Measurements from ENCODE around the gene TRIO. TPM values are rescaled to one million over a fixed set of nuclear protein-coding genes. Genes with fewer than 3 reads are reported as not detected.
A peak's percentile ranks its signal among the peaks of the same experiment; 100 is the strongest.

Gene TRIO
- total and polyA plus RNA-seq, 5 experiments from 2014 or later: 0.69 to 8.3 (median 4.0) TPM; not detected in 1

- POLR2A ChIA-PET: no interaction called here
- H3K4me3 Mint-ChIP-seq: no peak overlapping the region
- ATAC-seq (no peak), DNase-seq (no peak)
- H3K9me3 Mint-ChIP-seq: peaks cover 0 to 8% (median 2%) of the 10 kb centered on the region in 9 donors
- peaks cover 3 to 34% (median 6%) of the 10 kb centered on the region in 4 donors for H3K4me1 Mint-ChIP-seq
- no peaks in the 10 kb centered on the region for H3K36me3 Mint-ChIP-seq
- H3K27ac Mint-ChIP-seq: no peak overlapping the region
- H3K27me3 Mint-ChIP-seq: peaks cover 0 to 14% (median 2%) of the 10 kb centered on the region in 5 donors
Measured at GRCh38 chr5:14260637-14261036, 117.5 kb downstream of the TRIO start.

GRCh38 chr5:14261235-14261634 lies 118.1 kb downstream of the TRIO start:
- Mint-ChIP-seq H3K9me3 (peaks cover 0 to 2% (median 0%) of the 10 kb centered on the region in 9 donors), H3K4me1 (peaks cover 3 to 34% (median 6%) of the 10 kb centered on the region in 4 donors), H3K27ac (peak overlapping the region in 1 of 10 donors; percentile 3), H3K36me3 (no peaks in the 10 kb centered on the region), H3K27me3 (peaks cover 0 to 14% (median 5%) of the 10 kb centered on the region in 5 donors), H3K4me3 (no peak overlapping the region)
- POLR2A ChIA-PET: no interaction called here
- ATAC-seq: no peak
- DNase-seq: no peak

GRCh38 chr5:14261856-14262611 lies 118.9 kb downstream of the TRIO start:
- H3K27ac Mint-ChIP-seq: peak overlapping the region in 1 of 10 donors; percentile 56
- POLR2A ChIA-PET: interaction anchor here (0.7 kb wide), 1 partner anchor 1021 kb away, joined by 3 read pairs; no protein-coding TSS in a partner anchor
- peaks cover 0 to 13% (median 5%) of the 10 kb centered on the region in 5 donors for H3K27me3 Mint-ChIP-seq
- H3K9me3 Mint-ChIP-seq: peaks cover 0 to 1% (median 0%) of the 10 kb centered on the region in 9 donors
- DNase-seq (no peak), ATAC-seq (no peak)
- no peak overlapping the region for H3K4me3 Mint-ChIP-seq
- peaks cover 3 to 30% (median 6%) of the 10 kb centered on the region in 4 donors for H3K4me1 Mint-ChIP-seq
- H3K36me3 Mint-ChIP-seq: no peaks in the 10 kb centered on the region

- DNase-seq: no peak
- Mint-ChIP-seq H3K27me3 (peaks cover 0 to 23% (median 10%) of the 10 kb centered on the region in 5 donors), H3K4me3 (no peak overlapping the region), H3K27ac (no peak overlapping the region), H3K36me3 (no peaks in the 10 kb centered on the region), H3K9me3 (no peaks in the 10 kb centered on the region), H3K4me1 (peaks cover 3 to 30% (median 6%) of the 10 kb centered on the region in 4 donors)
- POLR2A ChIA-PET: no interaction called here
- no peak for ATAC-seq
Measured at GRCh38 chr5:14263113-14263512, 120.0 kb downstream of the TRIO start.

GRCh38 chr5:14263699-14264098 lies 120.6 kb downstream of the TRIO start:
- POLR2A ChIA-PET: no interaction called here
- Mint-ChIP-seq H3K36me3 (no peaks in the 10 kb centered on the region), H3K4me3 (no peak overlapping the region), H3K27ac (no peak overlapping the region), H3K4me1 (peaks cover 3 to 26% (median 6%) of the 10 kb centered on the region in 4 donors), H3K9me3 (no peaks in the 10 kb centered on the region), H3K27me3 (peaks cover 0 to 29% (median 16%) of the 10 kb centered on the region in 5 donors)
- DNase-seq (no peak), ATAC-seq (no peak)

- POLR2A ChIA-PET: no interaction called here
- peak; percentile 54 to 83 (median 66) for DNase-seq
- Mint-ChIP-seq H3K27ac (peak overlapping the region in 5 of 10 donors; percentile 42 to 68 (median 53)), H3K27me3 (peaks cover 0 to 40% (median 21%) of the 10 kb centered on the region in 5 donors), H3K4me1 (peaks cover 3 to 22% (median 6%) of the 10 kb centered on the region in 4 donors), H3K9me3 (no peaks in the 10 kb centered on the region), H3K36me3 (no peaks in the 10 kb centered on the region), H3K4me3 (peak overlapping the region; percentile 63 to 82 (median 72))
- ATAC-seq: peak; percentile 93 to 100
Measured at GRCh38 chr5:14264605-14265316, 121.6 kb downstream of the TRIO start.

- Mint-ChIP-seq H3K27ac (no peak overlapping the region), H3K4me1 (peaks cover 3 to 22% (median 6%) of the 10 kb centered on the region in 4 donors), H3K27me3 (peaks cover 0 to 42% (median 21%) of the 10 kb centered on the region in 5 donors), H3K36me3 (no peaks in the 10 kb centered on the region), H3K4me3 (peak overlapping the region in 1 of 10 donors; percentile 2), H3K9me3 (no peaks in the 10 kb centered on the region)
- POLR2A ChIA-PET: no interaction called here
- no peak for DNase-seq
- no peak for ATAC-seq
Measured at GRCh38 chr5:14265570-14265969, 122.4 kb downstream of the TRIO start.

- no peak overlapping the region for H3K4me3 Mint-ChIP-seq
- no peak for ATAC-seq
Measured at GRCh38 chr5:14266171-14266570, 123.0 kb downstream of the TRIO start.

GRCh38 chr5:14266686-14267085 lies 123.5 kb downstream of the TRIO start:
- peaks cover 3 to 14% (median 6%) of the 10 kb centered on the region in 4 donors for H3K4me1 Mint-ChIP-seq
- no peak for ATAC-seq
- no peaks in the 10 kb centered on the region for H3K36me3 Mint-ChIP-seq
- no peaks in the 10 kb centered on the region for H3K9me3 Mint-ChIP-seq
- H3K4me3 Mint-ChIP-seq: no peak overlapping the region
- no peak for DNase-seq
- peaks cover 0 to 42% (median 21%) of the 10 kb centered on the region in 5 donors for H3K27me3 Mint-ChIP-seq
- POLR2A ChIA-PET: no interaction called here
- no peak overlapping the region for H3K27ac Mint-ChIP-seq

More at GRCh38 chr5:14266171-14266570, 123.0 kb downstream of the TRIO start:
- Mint-ChIP-seq H3K27me3 (peaks cover 0 to 42% (median 21%) of the 10 kb centered on the region in 5 donors), H3K27ac (no peak overlapping the region), H3K36me3 (no peaks in the 10 kb centered on the region), H3K9me3 (no peaks in the 10 kb centered on the region), H3K4me1 (peaks cover 3 to 18% (median 6%) of the 10 kb centered on the region in 4 donors)
- POLR2A ChIA-PET: no interaction called here
- no peak for DNase-seq

GRCh38 chr5:14267166-14267838 lies 124.2 kb downstream of the TRIO start:
- POLR2A ChIA-PET: no interaction called here
- Mint-ChIP-seq H3K27ac (no peak overlapping the region), H3K9me3 (no peaks in the 10 kb centered on the region), H3K27me3 (peaks cover 0 to 42% (median 21%) of the 10 kb centered on the region in 5 donors), H3K36me3 (no peaks in the 10 kb centered on the region), H3K4me1 (peaks cover 3 to 12% (median 6%) of the 10 kb centered on the region in 4 donors), H3K4me3 (peak overlapping the region in 1 of 10 donors; percentile 24)
- DNase-seq (no peak), ATAC-seq (no peak)

- no peaks in the 10 kb centered on the region for H3K9me3 Mint-ChIP-seq
- H3K27me3 Mint-ChIP-seq: peaks cover 0 to 42% (median 15%) of the 10 kb centered on the region in 5 donors
- DNase-seq: no peak
- H3K4me3 Mint-ChIP-seq: no peak overlapping the region
- no peaks in the 10 kb centered on the region for H3K36me3 Mint-ChIP-seq
- no peak overlapping the region for H3K27ac Mint-ChIP-seq
- ATAC-seq: no peak
- peaks cover 3 to 12% (median 6%) of the 10 kb centered on the region in 4 donors for H3K4me1 Mint-ChIP-seq
- POLR2A ChIA-PET: no interaction called here
Measured at GRCh38 chr5:14267991-14268708, 125.0 kb downstream of the TRIO start.

- POLR2A ChIA-PET: no interaction called here
- H3K9me3 Mint-ChIP-seq: no peaks in the 10 kb centered on the region
- no peak for DNase-seq
- no peak overlapping the region for H3K4me3 Mint-ChIP-seq
- H3K4me1 Mint-ChIP-seq: peaks cover 3 to 9% (median 6%) of the 10 kb centered on the region in 4 donors
- H3K27ac Mint-ChIP-seq: no peak overlapping the region
- no peaks in the 10 kb centered on the region for H3K36me3 Mint-ChIP-seq
- ATAC-seq: no peak
- peaks cover 0 to 42% (median 15%) of the 10 kb centered on the region in 5 donors for H3K27me3 Mint-ChIP-seq
Measured at GRCh38 chr5:14268738-14269137, 125.6 kb downstream of the TRIO start.
